Activated CD4-positive, alpha-beta memory T cell treated with anti-CD3 and anti-CD28 coated beads for 36 hours (primary cell): ENCODE results near the gene PDIA6. TPM values are rescaled to one million over a fixed set of nuclear protein-coding genes. Genes with fewer than 3 reads are reported as not detected.

Source experiments
- CTCF ChIA-PET: fragments of 350-600 bp; sonication (Branson Sonifier 250); formaldehyde crosslinking; loops from one replicate; lab custom pipeline; 2021; ENCODE audit warnings: antibody characterized with exemption, inconsistent platforms; lab: Charles Lee
- POLR2A ChIA-PET: fragments of 350-600 bp; sonication (Branson Sonifier 250); formaldehyde crosslinking; loops from one replicate; lab custom pipeline; 2021; ENCODE audit warnings: antibody characterized with exemption; lab: Charles Lee
- DNase-seq: peaks from one replicate; pipeline ENCODE4 v3.0.0-alpha.2; 2020
- H3K27ac Mint-ChIP-seq: one replicate; pipeline ENCODE4 v1.8.0; 2021; ENCODE audit warnings: mixed read lengths
- H3K27me3 Mint-ChIP-seq: one replicate; pipeline ENCODE4 v1.8.0; 2021; ENCODE audit warnings: mixed read lengths
- H3K36me3 Mint-ChIP-seq: one replicate; pipeline ENCODE4 v1.8.0; 2021; ENCODE audit warnings: mixed read lengths
- H3K4me1 Mint-ChIP-seq: one replicate; pipeline ENCODE4 v1.8.0; 2021; ENCODE audit warnings: low read depth, mixed read lengths
- H3K4me3 Mint-ChIP-seq: one replicate; pipeline ENCODE4 v1.8.0; 2021; ENCODE audit warnings: mild to moderate bottlenecking, mixed read lengths
- H3K9me3 Mint-ChIP-seq: one replicate; pipeline ENCODE4 v1.8.0; 2021; ENCODE audit warnings: mixed read lengths
- intact Hi-C: fragments of 100-400 bp; cut with micrococcal nuclease; formaldehyde crosslinking; loops from one replicate; pipeline ENCODE4 v1.15.1; 2023
- total RNA-seq, 2 experiments: library from RNA; stranded (reverse); gene quantifications; one replicate each; pipeline ENCODE4 v1.2.3, GENCODE V29; 2021

PDIA6 gene
- total RNA-seq, 2 experiments from 2014 or later: 176 to 181 TPM

DNA sequence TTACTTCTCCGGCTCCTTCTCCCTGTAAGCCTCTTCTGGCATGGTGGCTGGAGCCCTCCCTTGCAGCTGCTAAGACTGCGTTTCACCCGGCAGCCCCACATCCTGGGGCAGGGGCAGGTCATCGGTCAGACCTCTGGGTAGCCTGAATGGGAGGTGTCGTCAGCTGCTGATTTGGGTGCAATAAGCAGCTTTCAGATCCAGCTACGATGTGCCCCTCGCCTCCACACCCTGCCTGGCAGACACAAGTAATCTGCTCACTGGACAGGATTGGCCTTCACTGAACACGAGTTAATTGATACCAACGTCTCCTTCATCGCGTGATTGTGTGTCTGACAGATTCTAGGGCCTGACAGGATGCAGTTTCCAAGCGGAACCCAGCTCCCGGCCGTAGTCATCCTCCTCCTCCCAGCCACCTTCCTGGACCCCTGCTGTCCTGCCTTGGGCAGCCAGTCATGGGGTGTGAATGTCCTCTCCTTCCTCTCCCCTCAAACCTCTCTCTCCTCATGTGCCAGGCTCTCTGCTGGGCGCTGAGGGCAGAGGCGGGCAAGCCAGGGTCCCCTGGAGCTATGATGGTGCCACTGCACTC is 18.9 kb upstream of the PDIA6 start:
- Mint-ChIP-seq H3K27ac (no peak overlapping the region), H3K9me3 (no peaks in the 10 kb centered on the region), H3K4me1 (peaks cover 3% of the 10 kb centered on the region), H3K36me3 (no peaks in the 10 kb centered on the region), H3K27me3 (peaks cover 15% of the 10 kb centered on the region), H3K4me3 (no peak overlapping the region)
- POLR2A ChIA-PET: no interaction called here
- CTCF ChIA-PET: interaction anchor here (0.6 to 8.1 kb wide), 18 partner anchors 9 to 754 kb away, joined by 3 to 173 read pairs (median 8); partner anchors contain the start of genes KCNF1 and PDIA6
- intact Hi-C loops: loop anchor here (10.0 kb wide), 2 partner anchors 633 to 853 kb away; partner anchors contain the start of gene E2F6
- no peak for DNase-seq

DNA sequence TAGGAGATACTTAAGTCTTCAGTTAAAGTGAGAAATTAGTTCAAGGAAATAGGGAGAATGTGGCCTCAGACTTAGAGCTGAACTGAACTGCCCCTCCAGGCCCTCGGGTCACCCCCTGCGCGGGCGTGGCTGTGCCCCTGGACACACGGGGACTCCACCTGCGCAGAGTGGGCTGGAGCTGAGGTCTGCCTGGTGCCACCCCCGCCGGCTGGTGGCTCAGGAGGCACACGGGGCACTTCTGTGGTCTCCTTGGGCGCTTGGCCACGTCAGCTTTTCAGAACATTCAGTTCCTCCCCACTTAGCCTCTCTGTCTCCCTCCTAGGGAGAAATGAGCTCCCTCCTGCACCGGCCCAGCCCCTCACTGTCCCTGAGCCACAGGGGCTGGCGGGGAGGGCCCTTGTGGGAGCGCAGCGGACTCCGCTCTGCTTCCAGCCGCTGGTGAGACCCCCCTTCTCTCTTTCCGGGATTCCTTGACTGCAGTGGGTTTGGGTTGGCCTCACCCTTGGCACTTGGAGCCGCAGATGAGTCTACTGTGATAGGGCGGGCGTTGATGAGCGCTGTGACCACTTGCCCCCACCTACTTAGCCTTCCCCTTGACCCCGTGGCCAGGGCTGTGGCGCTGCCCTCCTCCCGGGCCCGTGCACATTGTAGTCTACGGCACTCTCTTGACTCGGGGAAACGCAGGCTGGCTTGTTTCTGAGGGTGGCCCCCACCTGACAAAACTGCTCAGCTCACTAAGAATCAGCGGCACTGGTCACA is 18.2 kb upstream of the PDIA6 start:
- ChIA-PET POLR2A (no interaction called here), CTCF (interaction anchor here (0.6 to 8.1 kb wide), 10 partner anchors 8 to 754 kb away, joined by 3 to 173 read pairs (median 8); no protein-coding TSS in a partner anchor)
- H3K27me3 Mint-ChIP-seq: peaks cover 15% of the 10 kb centered on the region
- no peak overlapping the region for H3K4me3 Mint-ChIP-seq
- H3K9me3 Mint-ChIP-seq: no peaks in the 10 kb centered on the region
- intact Hi-C loops: loop anchor here (10.0 kb wide), 2 partner anchors 634 to 854 kb away; partner anchors contain the start of gene E2F6
- peaks cover 3% of the 10 kb centered on the region for H3K4me1 Mint-ChIP-seq
- H3K27ac Mint-ChIP-seq: no peak overlapping the region
- no peak for DNase-seq
- H3K36me3 Mint-ChIP-seq: no peaks in the 10 kb centered on the region

DNA sequence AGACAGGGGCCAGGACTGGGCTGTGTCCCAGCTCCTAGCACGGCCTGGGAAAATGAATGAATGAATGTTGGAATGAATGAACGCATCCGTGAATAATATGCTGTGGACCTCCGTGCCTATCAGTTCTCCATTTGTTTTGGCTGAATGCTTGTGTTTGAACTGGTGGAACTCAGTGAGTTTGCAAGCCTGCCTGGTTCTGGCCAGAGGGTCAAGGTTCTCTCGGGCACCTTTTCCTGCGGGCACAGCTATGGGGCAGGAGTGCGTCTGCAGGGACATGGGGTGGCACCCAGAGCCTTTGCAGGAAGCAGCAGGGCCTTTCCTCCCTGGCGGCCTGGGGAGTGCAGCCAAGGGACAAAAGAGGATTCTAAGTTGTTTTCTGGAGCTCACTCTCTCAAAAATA is 17.6 kb upstream of the PDIA6 start:
- ChIA-PET POLR2A (no interaction called here), CTCF (interaction anchor here (1.0 to 8.1 kb wide), 7 partner anchors 9 to 755 kb away, joined by 3 to 173 read pairs (median 7); no protein-coding TSS in a partner anchor)
- H3K27ac Mint-ChIP-seq: no peak overlapping the region
- H3K9me3 Mint-ChIP-seq: no peaks in the 10 kb centered on the region
- H3K27me3 Mint-ChIP-seq: peaks cover 15% of the 10 kb centered on the region
- intact Hi-C loops: loop anchor here (10.0 kb wide), 2 partner anchors 635 to 855 kb away; partner anchors contain the start of gene E2F6
- peaks cover 3% of the 10 kb centered on the region for H3K4me1 Mint-ChIP-seq
- no peak overlapping the region for H3K4me3 Mint-ChIP-seq
- DNase-seq: no peak
- no peaks in the 10 kb centered on the region for H3K36me3 Mint-ChIP-seq

DNA sequence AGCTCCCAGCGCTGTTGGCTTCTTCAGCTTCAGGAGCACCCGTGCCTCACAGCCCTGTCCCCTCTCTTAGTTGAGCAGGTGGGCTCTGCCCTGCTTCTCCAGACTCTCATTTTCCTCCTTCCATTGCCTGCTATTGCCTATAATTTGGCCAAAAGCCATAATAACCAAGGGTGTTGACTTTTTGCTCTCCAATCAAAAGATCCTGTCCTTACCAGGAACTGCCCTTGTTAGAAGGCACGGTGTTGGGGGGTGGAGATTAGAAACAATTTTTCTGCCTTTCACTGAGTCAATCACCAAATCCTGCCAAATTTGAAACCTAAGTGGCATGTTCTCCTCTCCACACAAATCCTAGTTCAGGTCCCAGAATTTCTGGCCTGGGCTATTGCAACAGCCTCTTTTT is 16.7 kb upstream of the PDIA6 start:
- Mint-ChIP-seq H3K9me3 (no peaks in the 10 kb centered on the region), H3K36me3 (no peaks in the 10 kb centered on the region), H3K4me1 (peaks cover 3% of the 10 kb centered on the region), H3K27me3 (peaks cover 15% of the 10 kb centered on the region), H3K4me3 (no peak overlapping the region), H3K27ac (no peak overlapping the region)
- intact Hi-C loops: no loop called here
- CTCF ChIA-PET: interaction anchor here (1.4 to 8.1 kb wide), 2 partner anchors 9 to 295 kb away, joined by 4 to 173 read pairs; no protein-coding TSS in a partner anchor
- POLR2A ChIA-PET: no interaction called here
- DNase-seq: no peak

DNA sequence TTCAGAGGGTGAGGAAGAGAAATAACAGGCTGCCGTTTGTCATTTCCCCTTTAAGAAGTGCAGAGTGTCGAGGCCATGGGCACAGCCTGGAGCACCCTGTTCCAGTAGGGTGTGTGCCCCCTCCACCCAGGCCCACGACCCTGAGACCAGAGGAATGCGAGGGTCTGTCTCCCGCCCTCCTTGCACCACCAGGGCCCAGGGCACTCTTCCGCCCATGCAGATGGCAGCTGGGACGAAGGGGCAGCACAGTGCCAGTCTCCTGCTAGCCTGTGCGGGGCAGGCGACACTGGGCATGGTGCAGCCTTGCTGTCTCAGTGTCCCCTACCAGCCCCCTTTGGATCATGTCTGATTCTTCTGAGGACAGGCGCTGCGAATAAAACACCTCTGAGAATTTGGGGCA is 15.8 kb upstream of the PDIA6 start:
- H3K4me3 Mint-ChIP-seq: no peak overlapping the region
- H3K27ac Mint-ChIP-seq: no peak overlapping the region
- peaks cover 3% of the 10 kb centered on the region for H3K4me1 Mint-ChIP-seq
- no peaks in the 10 kb centered on the region for H3K36me3 Mint-ChIP-seq
- no peaks in the 10 kb centered on the region for H3K9me3 Mint-ChIP-seq
- intact Hi-C loops: no loop called here
- ChIA-PET CTCF (interaction anchor here (8.1 kb wide), 1 partner anchor 296 kb away, joined by 173 read pairs; no protein-coding TSS in a partner anchor), POLR2A (no interaction called here)
- DNase-seq: no peak
- H3K27me3 Mint-ChIP-seq: peaks cover 16% of the 10 kb centered on the region

DNA sequence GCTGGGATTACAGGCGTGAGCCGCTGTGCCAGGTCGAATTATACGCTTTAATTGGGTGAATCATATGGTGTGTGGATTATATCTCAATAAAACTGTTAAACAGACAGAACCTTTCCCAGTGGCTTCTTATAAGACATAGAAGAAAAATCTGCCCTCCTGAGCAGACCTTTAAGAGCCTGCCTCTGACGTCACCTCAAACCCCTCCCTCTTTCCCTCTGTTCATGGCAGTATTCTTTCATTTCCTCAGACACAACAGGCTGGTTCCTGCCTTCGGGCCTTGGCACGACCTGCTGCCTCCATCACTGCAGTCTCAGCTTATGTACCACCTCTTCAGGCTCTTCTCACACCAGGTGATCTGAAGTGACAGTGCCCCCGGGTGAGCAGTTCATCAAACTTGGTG is 14.0 kb upstream of the PDIA6 start:
- ChIA-PET POLR2A (no interaction called here), CTCF (no interaction called here)
- Mint-ChIP-seq H3K9me3 (no peaks in the 10 kb centered on the region), H3K36me3 (no peaks in the 10 kb centered on the region), H3K4me1 (no peaks in the 10 kb centered on the region), H3K27ac (no peak overlapping the region), H3K4me3 (no peak overlapping the region), H3K27me3 (peaks cover 12% of the 10 kb centered on the region)
- intact Hi-C loops: no loop called here
- DNase-seq: no peak

DNA sequence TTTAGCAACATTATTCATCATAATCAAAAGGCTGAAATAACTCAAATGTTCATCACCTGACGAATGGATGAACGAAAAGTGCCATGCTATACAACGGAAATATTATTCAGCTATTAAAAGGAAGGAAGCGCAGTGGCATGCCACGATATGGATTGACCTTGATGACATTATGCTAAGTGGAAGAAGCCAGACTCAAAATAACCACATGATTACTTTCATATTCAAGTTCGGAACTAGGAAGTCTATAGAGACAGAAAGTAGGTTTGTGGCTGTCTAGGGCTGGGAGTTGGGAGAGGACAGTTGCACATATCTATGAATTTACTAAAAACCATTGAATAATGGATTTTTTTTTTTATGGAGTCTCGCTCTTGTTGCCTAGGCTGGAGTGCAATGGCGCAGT is 13.4 kb upstream of the PDIA6 start:
- Mint-ChIP-seq H3K36me3 (no peaks in the 10 kb centered on the region), H3K9me3 (no peaks in the 10 kb centered on the region), H3K4me1 (no peaks in the 10 kb centered on the region), H3K27ac (no peak overlapping the region), H3K27me3 (peaks cover 8% of the 10 kb centered on the region), H3K4me3 (no peak overlapping the region)
- POLR2A ChIA-PET: no interaction called here
- DNase-seq: no peak
- intact Hi-C loops: no loop called here
- CTCF ChIA-PET: no interaction called here

DNA sequence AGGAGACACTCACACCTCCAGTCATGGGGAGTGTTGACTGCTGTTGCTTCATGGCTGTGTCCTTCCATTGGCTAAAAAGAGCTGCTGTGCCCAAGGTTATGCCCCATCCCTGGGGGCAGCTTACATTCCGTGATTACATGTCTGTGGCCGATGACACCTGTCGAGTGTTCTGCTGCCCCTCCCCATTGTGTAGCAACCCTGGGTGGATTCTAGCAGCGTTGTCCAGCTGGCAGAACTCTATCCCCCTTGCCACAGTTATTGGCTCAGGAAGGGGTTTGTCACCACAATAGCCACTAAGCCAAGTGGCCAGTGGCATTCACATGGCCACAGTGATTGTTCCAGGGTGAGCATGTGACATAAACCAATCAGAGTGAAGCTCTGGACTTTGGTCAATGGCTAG is 11.6 kb upstream of the PDIA6 start:
- H3K4me3 Mint-ChIP-seq: no peak overlapping the region
- intact Hi-C loops: no loop called here
- peaks cover 14% of the 10 kb centered on the region for H3K27me3 Mint-ChIP-seq
- no peaks in the 10 kb centered on the region for H3K36me3 Mint-ChIP-seq
- H3K27ac Mint-ChIP-seq: no peak overlapping the region
- no peaks in the 10 kb centered on the region for H3K4me1 Mint-ChIP-seq
- DNase-seq: no peak
- ChIA-PET CTCF (interaction anchor here (0.7 to 2.5 kb wide), 3 partner anchors 8 to 307 kb away, joined by 4 to 10 read pairs (median 5); no protein-coding TSS in a partner anchor), POLR2A (interaction anchor here (0.5 kb wide), 1 partner anchor 513 kb away, joined by 4 read pairs; no protein-coding TSS in a partner anchor)
- H3K9me3 Mint-ChIP-seq: no peaks in the 10 kb centered on the region

DNA sequence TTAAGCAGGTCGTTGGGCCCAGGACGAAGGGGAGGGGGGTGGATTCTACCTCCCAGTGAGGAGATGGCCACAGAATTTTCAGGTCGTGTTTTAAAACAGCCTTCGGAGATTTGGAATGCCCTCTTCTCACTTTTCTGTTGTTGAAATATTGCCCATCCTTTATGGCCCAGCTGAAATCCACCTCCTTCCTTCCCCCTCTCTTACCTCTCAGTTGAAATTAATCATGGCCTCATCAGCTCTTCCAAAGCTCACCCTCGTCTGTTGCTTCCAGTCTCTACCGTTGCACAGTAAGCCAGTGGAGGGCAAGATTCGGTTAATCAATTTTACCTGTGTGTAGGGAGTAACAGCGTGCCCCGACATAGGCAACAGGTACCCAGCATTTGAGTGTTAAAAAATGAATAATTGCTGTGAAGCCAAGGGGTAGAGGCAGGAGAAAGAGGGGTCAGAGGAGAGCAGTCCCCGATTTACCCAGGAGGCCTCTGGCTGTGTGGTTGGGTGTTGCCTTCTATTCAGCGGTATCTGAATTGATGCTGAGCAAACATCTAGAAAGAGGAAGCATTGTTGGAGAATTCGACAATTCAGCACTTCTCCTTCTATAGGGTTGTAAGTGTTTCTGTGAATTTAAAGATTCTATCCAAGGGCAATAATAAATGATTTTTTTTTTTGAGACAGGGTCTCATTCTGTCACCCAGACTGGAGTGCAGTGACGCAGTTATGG is 8.6 kb upstream of the PDIA6 start:
- Mint-ChIP-seq H3K27ac (no peak overlapping the region), H3K9me3 (no peaks in the 10 kb centered on the region), H3K4me3 (no peak overlapping the region), H3K36me3 (no peaks in the 10 kb centered on the region), H3K4me1 (no peaks in the 10 kb centered on the region), H3K27me3 (peaks cover 13% of the 10 kb centered on the region)
- ChIA-PET CTCF (interaction anchor here (1.1 to 1.6 kb wide), 2 partner anchors 11 to 303 kb away, joined by 5 to 10 read pairs; no protein-coding TSS in a partner anchor), POLR2A (no interaction called here)
- DNase-seq: no peak
- intact Hi-C loops: no loop called here

DNA sequence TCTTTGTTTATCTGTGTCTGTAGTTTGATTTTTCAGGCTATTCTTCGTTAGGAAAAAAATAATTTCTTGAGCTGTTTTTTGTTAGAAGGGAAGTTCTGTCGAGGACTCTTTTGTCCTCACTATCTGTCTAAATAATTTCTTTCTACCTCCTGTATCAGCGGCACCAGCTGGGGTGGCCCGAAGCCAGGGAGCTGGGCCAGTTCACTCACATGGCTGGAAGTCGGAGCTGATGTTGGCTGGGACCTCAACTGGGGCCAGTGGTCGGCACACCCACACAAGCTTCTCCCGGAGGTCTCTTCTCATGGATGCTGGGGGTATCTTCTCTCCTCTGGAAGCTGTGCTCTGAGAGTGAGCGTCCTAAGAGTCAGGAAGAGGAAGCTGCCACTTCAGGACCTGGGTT is 8.0 kb upstream of the PDIA6 start:
- peaks cover 13% of the 10 kb centered on the region for H3K27me3 Mint-ChIP-seq
- no peaks in the 10 kb centered on the region for H3K4me1 Mint-ChIP-seq
- no peaks in the 10 kb centered on the region for H3K9me3 Mint-ChIP-seq
- H3K36me3 Mint-ChIP-seq: no peaks in the 10 kb centered on the region
- intact Hi-C loops: no loop called here
- H3K27ac Mint-ChIP-seq: no peak overlapping the region
- POLR2A ChIA-PET: no interaction called here
- CTCF ChIA-PET: interaction anchor here (0.7 to 1.6 kb wide), 3 partner anchors 11 to 304 kb away, joined by 5 to 10 read pairs (median 5); no protein-coding TSS in a partner anchor
- DNase-seq: no peak
- H3K4me3 Mint-ChIP-seq: no peak overlapping the region

DNA sequence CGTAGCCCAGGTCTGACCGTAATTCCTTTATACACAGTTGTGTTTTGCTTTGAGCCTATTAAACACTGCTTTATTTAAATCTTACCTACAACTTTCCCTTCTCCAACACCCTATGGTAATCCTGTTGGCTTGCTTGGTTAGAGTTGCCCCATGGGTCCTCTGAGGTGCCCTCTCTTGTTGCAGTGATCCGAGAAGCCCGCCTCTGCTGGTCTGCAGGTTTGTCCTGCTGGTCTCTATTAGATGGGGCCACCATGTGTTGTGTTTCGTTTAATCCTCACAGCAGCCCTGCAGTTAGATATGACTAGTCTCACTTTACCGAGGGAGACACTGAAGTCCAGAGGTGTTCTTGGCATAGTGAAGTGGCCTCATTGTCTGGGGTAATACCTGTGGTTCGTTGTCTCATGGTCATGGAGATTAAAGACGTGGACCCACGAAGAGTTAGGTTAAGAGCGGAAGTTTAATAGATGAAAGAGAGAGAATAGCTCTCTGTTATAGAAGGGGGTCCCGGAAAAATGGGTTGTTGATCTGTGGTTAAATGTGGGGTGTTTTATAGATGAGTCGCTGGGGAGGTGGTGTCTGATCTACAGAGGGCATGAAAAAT is 7.2 kb upstream of the PDIA6 start:
- Mint-ChIP-seq H3K27ac (no peak overlapping the region), H3K36me3 (no peaks in the 10 kb centered on the region), H3K4me1 (no peaks in the 10 kb centered on the region), H3K4me3 (no peak overlapping the region), H3K9me3 (no peaks in the 10 kb centered on the region), H3K27me3 (peaks cover 13% of the 10 kb centered on the region)
- ChIA-PET POLR2A (no interaction called here), CTCF (interaction anchor here (0.7 to 1.6 kb wide), 2 partner anchors 12 to 13 kb away, joined by 5 to 10 read pairs; no protein-coding TSS in a partner anchor)
- no peak for DNase-seq
- intact Hi-C loops: no loop called here
